Mesendoderm (in vitro differentiated cells): ENCODE results near the gene RMND5A.

Source experiments
- DNase-seq: peaks from one replicate; pipeline ENCODE4 v3.0.0; 2013
- H2AK5ac ChIP-seq: 2 replicates; pipeline ENCODE4 v1.6.1; 2013; ENCODE audit warnings: low read length, inconsistent platforms
- H2BK120ac ChIP-seq: 2 replicates; pipeline ENCODE4 v1.6.1; 2013; ENCODE audit warnings: low read depth, mild to moderate bottlenecking, low read length, moderate library complexity, mixed read lengths
- H2BK15ac ChIP-seq: replicated peaks from 2 replicates; pipeline ENCODE4 v1.6.1; 2013; ENCODE audit warnings: low read depth, mild to moderate bottlenecking, moderate library complexity
- H2BK5ac ChIP-seq: 2 replicates; pipeline ENCODE4 v1.6.1; 2013; ENCODE audit warnings: low read length, inconsistent platforms
- H3K18ac ChIP-seq: 2 replicates; pipeline ENCODE4 v1.6.1; 2013; ENCODE audit warnings: mild to moderate bottlenecking, low read length, mixed read lengths
- H3K23ac ChIP-seq: one replicate; pipeline ENCODE4 v1.6.1; 2013; ENCODE audit warnings: low read length
- H3K27ac ChIP-seq: 2 replicates; pipeline ENCODE4 v1.5.1; 2013; ENCODE audit warnings: low read depth, mild to moderate bottlenecking, inconsistent platforms, low read length, moderate library complexity
- H3K27me3 ChIP-seq: 2 replicates; pipeline ENCODE4 v1.6.1; 2013; ENCODE audit warnings: low read length, control low read depth, mild to moderate bottlenecking, inconsistent platforms; ENCODE audit not compliant: insufficient read depth, poor library complexity
- H3K36me3 ChIP-seq: 2 replicates; pipeline ENCODE4 v1.6.1; 2013; ENCODE audit warnings: low read length, inconsistent platforms; ENCODE audit not compliant: control insufficient read depth, insufficient read depth
- H3K4ac ChIP-seq: one replicate; pipeline ENCODE4 v1.6.1; 2013; ENCODE audit warnings: low read depth, mild to moderate bottlenecking, low read length, moderate library complexity
- H3K4me1 ChIP-seq: 2 replicates; pipeline ENCODE4 v1.6.1; 2013; ENCODE audit warnings: low read depth, low read length, inconsistent platforms; ENCODE audit not compliant: control insufficient read depth
- H3K4me2 ChIP-seq: 2 replicates; pipeline ENCODE4 v1.6.1; 2013; ENCODE audit warnings: low read length
- H3K4me3 ChIP-seq: 2 replicates; pipeline ENCODE4 v1.5.1; 2013; ENCODE audit warnings: mild to moderate bottlenecking, low read length
- H3K56ac ChIP-seq: one replicate; pipeline ENCODE4 v1.6.1; 2013; ENCODE audit warnings: low read length
- H3K79me1 ChIP-seq: 2 replicates; pipeline ENCODE4 v1.6.1; 2013; ENCODE audit warnings: low read length, inconsistent platforms
- H3K79me2 ChIP-seq: 2 replicates; pipeline ENCODE4 v1.6.1; 2013; ENCODE audit warnings: mild to moderate bottlenecking, low read length; ENCODE audit not compliant: control insufficient read depth, insufficient read depth
- H3K9ac ChIP-seq: 2 replicates; pipeline ENCODE4 v1.6.1; 2013; ENCODE audit warnings: low read length, inconsistent platforms
- H4K5ac ChIP-seq: one replicate; pipeline ENCODE4 v1.6.1; 2013; ENCODE audit warnings: low read length
- H4K8ac ChIP-seq: one replicate; pipeline ENCODE4 v1.6.1; 2013; ENCODE audit warnings: low read depth, mild to moderate bottlenecking, control low read depth, low read length, moderate library complexity
- WGBS: extraction: QIAGEN DNeasy Blood & Tissue Kit; methylation state at CpG from one replicate; pipeline ENCODE4 v1.1.7; 2013; ENCODE audit warnings: low lambda C conversion rate, missing lambda C conversion rate; ENCODE audit not compliant: insufficient coverage; ENCODE audit errors: extremely low coverage; 5-methylcytosine and 5-hydroxymethylcytosine counted together

The RMND5A gene

GRCh38 chr2:86758405-86758804, 38.3 kb downstream of the RMND5A start:
- no peak overlapping the region for H3K18ac ChIP-seq
- H2BK5ac ChIP-seq: no peak overlapping the region
- no peaks in the 10 kb centered on the region for H3K27me3 ChIP-seq
- H2AK5ac ChIP-seq: no peak overlapping the region
- no CpG with 5 or more reads among the region's 3 CpGs for WGBS
- H3K9ac ChIP-seq: no peak overlapping the region
- no peak overlapping the region for H3K23ac ChIP-seq
- no peak overlapping the region for H3K4me2 ChIP-seq
- no peak overlapping the region for H3K56ac ChIP-seq
- H2BK15ac ChIP-seq: no peak overlapping the region
- no peak overlapping the region for H2BK120ac ChIP-seq
- no peaks in the 10 kb centered on the region for H3K4me1 ChIP-seq
- no peak overlapping the region for H3K4ac ChIP-seq
- DNase-seq: no peak
- H3K27ac ChIP-seq: no peak overlapping the region
- no peaks in the 10 kb centered on the region for H3K79me2 ChIP-seq
- H4K8ac ChIP-seq: no peak overlapping the region
- no peaks in the 10 kb centered on the region for H3K36me3 ChIP-seq
- H4K5ac ChIP-seq: no peak overlapping the region
- H3K79me1 ChIP-seq: no peaks in the 10 kb centered on the region
- no peak overlapping the region for H3K4me3 ChIP-seq

GRCh38 chr2:86760371-86760770, 40.3 kb downstream of the RMND5A start:
- no peak overlapping the region for H4K8ac ChIP-seq
- no peak for DNase-seq
- WGBS: no CpG with 5 or more reads among the region's 4 CpGs

GRCh38 chr2:86764661-86765309, 44.7 kb downstream of the RMND5A start:
- peak; percentile 68 for DNase-seq
- Histone ChIP-seq H3K9ac (no peak overlapping the region), H4K5ac (no peak overlapping the region), H3K79me1 (peaks cover 1% of the 10 kb centered on the region), H2BK15ac (no peak overlapping the region), H3K23ac (no peak overlapping the region), H3K4me1 (no peaks in the 10 kb centered on the region), H3K27me3 (no peaks in the 10 kb centered on the region), H3K36me3 (no peaks in the 10 kb centered on the region), H2BK5ac (no peak overlapping the region), H3K4ac (no peak overlapping the region), H2AK5ac (no peak overlapping the region), H3K4me3 (no peak overlapping the region), H3K27ac (no peak overlapping the region), H3K79me2 (no peaks in the 10 kb centered on the region), H2BK120ac (no peak overlapping the region), H4K8ac (no peak overlapping the region), H3K4me2 (no peak overlapping the region), H3K18ac (no peak overlapping the region), H3K56ac (no peak overlapping the region)
- no CpG with 5 or more reads among the region's 4 CpGs for WGBS

More at GRCh38 chr2:86760371-86760770, 40.3 kb downstream of the RMND5A start:
- no peaks in the 10 kb centered on the region for H3K79me2 ChIP-seq
- no peak overlapping the region for H3K9ac ChIP-seq
- no peak overlapping the region for H2BK120ac ChIP-seq
- H2BK15ac ChIP-seq: no peak overlapping the region
- no peaks in the 10 kb centered on the region for H3K27me3 ChIP-seq
- H4K5ac ChIP-seq: no peak overlapping the region
- no peak overlapping the region for H2AK5ac ChIP-seq
- no peak overlapping the region for H3K4ac ChIP-seq
- H3K56ac ChIP-seq: no peak overlapping the region
- H3K4me2 ChIP-seq: no peak overlapping the region
- H3K4me1 ChIP-seq: no peaks in the 10 kb centered on the region
- no peaks in the 10 kb centered on the region for H3K79me1 ChIP-seq
- H2BK5ac ChIP-seq: no peak overlapping the region
- no peak overlapping the region for H3K27ac ChIP-seq
- no peaks in the 10 kb centered on the region for H3K36me3 ChIP-seq
- H3K4me3 ChIP-seq: no peak overlapping the region
- H3K23ac ChIP-seq: no peak overlapping the region
- no peak overlapping the region for H3K18ac ChIP-seq

GRCh38 chr2:86765310-86765695, 45.2 kb downstream of the RMND5A start:
- WGBS: no CpG with 5 or more reads among the region's 1 CpG
- H3K56ac ChIP-seq: no peak overlapping the region
- no peaks in the 10 kb centered on the region for H3K36me3 ChIP-seq

GRCh38 chr2:86768189-86768949, 48.3 kb downstream of the RMND5A start:
- no peak overlapping the region for H4K5ac ChIP-seq
- H3K18ac ChIP-seq: no peak overlapping the region
- H3K27me3 ChIP-seq: no peaks in the 10 kb centered on the region
- H3K4me2 ChIP-seq: no peak overlapping the region
- H3K23ac ChIP-seq: no peak overlapping the region
- H3K4me1 ChIP-seq: no peaks in the 10 kb centered on the region
- no peak overlapping the region for H2BK5ac ChIP-seq
- no peak overlapping the region for H3K56ac ChIP-seq
- DNase-seq: no peak
- no peak overlapping the region for H2BK15ac ChIP-seq
- peaks cover 1% of the 10 kb centered on the region for H3K79me1 ChIP-seq
- H3K27ac ChIP-seq: no peak overlapping the region
- H3K79me2 ChIP-seq: no peaks in the 10 kb centered on the region
- H4K8ac ChIP-seq: no peak overlapping the region
- no peak overlapping the region for H3K4me3 ChIP-seq
- WGBS: no CpG with 5 or more reads among the region's 5 CpGs
- H2BK120ac ChIP-seq: no peak overlapping the region
- no peak overlapping the region for H3K4ac ChIP-seq
- H2AK5ac ChIP-seq: no peak overlapping the region
- H3K36me3 ChIP-seq: no peaks in the 10 kb centered on the region
- H3K9ac ChIP-seq: no peak overlapping the region

More at GRCh38 chr2:86765310-86765695, 45.2 kb downstream of the RMND5A start:
- H3K18ac ChIP-seq: no peak overlapping the region
- no peak overlapping the region for H2BK5ac ChIP-seq
- no peak overlapping the region for H2BK120ac ChIP-seq
- H2BK15ac ChIP-seq: no peak overlapping the region
- H4K8ac ChIP-seq: no peak overlapping the region
- no peaks in the 10 kb centered on the region for H3K79me2 ChIP-seq
- no peak overlapping the region for H3K9ac ChIP-seq
- peaks cover 1% of the 10 kb centered on the region for H3K79me1 ChIP-seq
- no peak overlapping the region for H4K5ac ChIP-seq
- DNase-seq: no peak
- no peak overlapping the region for H3K23ac ChIP-seq
- H3K4me2 ChIP-seq: no peak overlapping the region
- no peak overlapping the region for H3K4me3 ChIP-seq
- H3K27me3 ChIP-seq: no peaks in the 10 kb centered on the region
- no peak overlapping the region for H3K27ac ChIP-seq
- no peak overlapping the region for H2AK5ac ChIP-seq
- no peaks in the 10 kb centered on the region for H3K4me1 ChIP-seq
- H3K4ac ChIP-seq: no peak overlapping the region
